ENCODE data around the gene DRD3.

The DRD3 gene

DNA sequence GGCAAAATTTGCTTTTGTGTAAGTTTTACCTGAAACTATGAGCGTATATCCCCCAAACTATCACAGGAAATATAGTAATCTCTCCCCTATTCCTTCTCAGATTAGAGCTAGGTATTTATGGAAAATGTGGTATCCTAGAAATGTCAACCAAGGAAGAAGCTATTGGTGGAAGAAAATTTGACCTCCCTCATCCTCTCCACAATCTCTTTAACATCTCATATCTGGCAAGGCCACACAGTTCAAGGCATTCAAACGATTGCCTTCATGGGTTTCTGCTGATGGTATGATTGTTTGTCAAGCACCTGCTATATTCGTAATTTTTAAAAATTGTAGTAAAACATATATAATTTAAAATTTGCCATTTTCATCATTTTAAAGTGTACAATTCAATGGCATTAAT is 27.5 kb upstream of the DRD3 start:
- Histone ChIP-seq H3K9me3 (ENCODE audit: low read depth, low read length) (0 out of 2 replicates have a peak, but pooled peaks cover 3% of the 10 kb centered on the region), H3K27ac (no peak overlapping the region), H3K4me3 (no peak overlapping the region), H3K36me3 (ENCODE audit: insufficient read depth, low read length) (no peaks in the 10 kb centered on the region), H3K9ac (ENCODE audit: insufficient read length) (no peak overlapping the region)
- no peak for TF ChIP-seq EZH2 (IDR thresholded peaks at IDR 0.05)
- no peak for TF ChIP-seq POLR2AphosphoS5 (IDR thresholded peaks at IDR 0.05; ENCODE audit: borderline replicate concordance, low read depth, low read length)
- TF ChIP-seq FOXP2 (optimal IDR thresholded peaks at IDR 0.05; ENCODE audit: control extremely low read depth, extremely low read length, insufficient read depth): no peak
- no peak for DNase-seq (ENCODE audit: low read depth, low spot score)

GRCh38 chr3:114205541-114205940 is 26.7 kb upstream of the DRD3 start:
- TF ChIP-seq FOXP2 (optimal IDR thresholded peaks at IDR 0.05; ENCODE audit: control extremely low read depth, extremely low read length, insufficient read depth) (no peak), POLR2AphosphoS5 (IDR thresholded peaks at IDR 0.05; ENCODE audit: borderline replicate concordance, low read depth, low read length) (no peak), EZH2 (IDR thresholded peaks at IDR 0.05) (no peak)
- H3K4me3 ChIP-seq: no peak overlapping the region
- 0 out of 2 replicates have a peak, but pooled peaks cover 3% of the 10 kb centered on the region for H3K9me3 ChIP-seq (ENCODE audit: low read depth, low read length)
- H3K36me3 ChIP-seq (ENCODE audit: insufficient read depth, low read length): no peaks in the 10 kb centered on the region
- H3K27ac ChIP-seq: no peak overlapping the region
- DNase-seq (ENCODE audit: low read depth, low spot score): no peak
- no peak overlapping the region for H3K9ac ChIP-seq (ENCODE audit: insufficient read length)

GRCh38 chr3:114194750-114195149 is 15.9 kb upstream of the DRD3 start:
- no peaks in the 10 kb centered on the region for H3K9me3 ChIP-seq (ENCODE audit: low read depth, low read length)
- DNase-seq (ENCODE audit: low read depth, low spot score): no peak
- H3K9ac ChIP-seq (ENCODE audit: insufficient read length): no peak overlapping the region
- TF ChIP-seq EZH2 (IDR thresholded peaks at IDR 0.05) (no peak), POLR2AphosphoS5 (IDR thresholded peaks at IDR 0.05; ENCODE audit: borderline replicate concordance, low read depth, low read length) (no peak), FOXP2 (optimal IDR thresholded peaks at IDR 0.05; ENCODE audit: control extremely low read depth, extremely low read length, insufficient read depth) (no peak)
- H3K4me3 ChIP-seq: no peak overlapping the region
- no peak overlapping the region for H3K27ac ChIP-seq
- no peaks in the 10 kb centered on the region for H3K36me3 ChIP-seq (ENCODE audit: insufficient read depth, low read length)

- H3K4me3 ChIP-seq: no peak overlapping the region
These were observed 13.3 kb upstream of the DRD3 start for GRCh38 chr3:114192136-114192535.

DNA sequence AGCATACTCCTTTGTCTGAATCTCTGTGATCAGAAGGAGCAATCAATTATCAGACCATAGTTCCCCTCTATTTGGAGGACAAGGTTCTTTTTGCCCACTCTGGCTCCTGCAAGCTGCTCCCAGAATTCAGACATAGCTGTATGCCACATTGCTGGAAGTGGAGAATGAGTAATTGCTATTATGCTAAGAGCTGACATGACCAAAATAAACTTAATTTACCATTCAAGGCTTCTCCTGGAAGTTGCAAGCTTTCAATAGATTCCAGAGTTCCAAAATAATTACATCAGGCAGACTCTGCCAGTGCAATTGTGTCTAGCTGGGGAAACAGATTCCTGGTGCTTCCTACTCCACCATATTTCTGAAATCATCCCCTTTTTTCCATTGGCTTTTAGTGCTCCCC is 7.6 kb upstream of the DRD3 start:
- H3K9ac ChIP-seq (ENCODE audit: insufficient read length): no peak overlapping the region
- no peak overlapping the region for H3K27ac ChIP-seq
- no peaks in the 10 kb centered on the region for H3K36me3 ChIP-seq (ENCODE audit: insufficient read depth, low read length)
- no peak for TF ChIP-seq FOXP2 (optimal IDR thresholded peaks at IDR 0.05; ENCODE audit: control extremely low read depth, extremely low read length, insufficient read depth)
- no peak for TF ChIP-seq POLR2AphosphoS5 (IDR thresholded peaks at IDR 0.05; ENCODE audit: borderline replicate concordance, low read depth, low read length)
- TF ChIP-seq EZH2 (IDR thresholded peaks at IDR 0.05): no peak
- no peaks in the 10 kb centered on the region for H3K9me3 ChIP-seq (ENCODE audit: low read depth, low read length)
- DNase-seq (ENCODE audit: low read depth, low spot score): no peak
- H3K4me3 ChIP-seq: no peak overlapping the region

More at GRCh38 chr3:114192136-114192535, 13.3 kb upstream of the DRD3 start:
- DNase-seq (ENCODE audit: low read depth, low spot score): no peak
- Histone ChIP-seq H3K27ac (no peak overlapping the region), H3K9me3 (ENCODE audit: low read depth, low read length) (no peaks in the 10 kb centered on the region), H3K9ac (ENCODE audit: insufficient read length) (no peak overlapping the region), H3K36me3 (ENCODE audit: insufficient read depth, low read length) (no peaks in the 10 kb centered on the region)
- TF ChIP-seq FOXP2 (optimal IDR thresholded peaks at IDR 0.05; ENCODE audit: control extremely low read depth, extremely low read length, insufficient read depth): no peak
- no peak for TF ChIP-seq POLR2AphosphoS5 (IDR thresholded peaks at IDR 0.05; ENCODE audit: borderline replicate concordance, low read depth, low read length)
- TF ChIP-seq EZH2 (IDR thresholded peaks at IDR 0.05): no peak

- no peak for DNase-seq (ENCODE audit: low read depth, low spot score)
- no peaks in the 10 kb centered on the region for H3K9me3 ChIP-seq (ENCODE audit: low read depth, low read length)
- TF ChIP-seq EZH2 (IDR thresholded peaks at IDR 0.05) (no peak), FOXP2 (optimal IDR thresholded peaks at IDR 0.05; ENCODE audit: control extremely low read depth, extremely low read length, insufficient read depth) (no peak), POLR2AphosphoS5 (IDR thresholded peaks at IDR 0.05; ENCODE audit: borderline replicate concordance, low read depth, low read length) (no peak)
- no peak overlapping the region for H3K9ac ChIP-seq (ENCODE audit: insufficient read length)
- H3K4me3 ChIP-seq: no peak overlapping the region
- no peak overlapping the region for H3K27ac ChIP-seq
- no peaks in the 10 kb centered on the region for H3K36me3 ChIP-seq (ENCODE audit: insufficient read depth, low read length)
These were observed 723 bp upstream of the DRD3 start for GRCh38 chr3:114179575-114179974.

DNA sequence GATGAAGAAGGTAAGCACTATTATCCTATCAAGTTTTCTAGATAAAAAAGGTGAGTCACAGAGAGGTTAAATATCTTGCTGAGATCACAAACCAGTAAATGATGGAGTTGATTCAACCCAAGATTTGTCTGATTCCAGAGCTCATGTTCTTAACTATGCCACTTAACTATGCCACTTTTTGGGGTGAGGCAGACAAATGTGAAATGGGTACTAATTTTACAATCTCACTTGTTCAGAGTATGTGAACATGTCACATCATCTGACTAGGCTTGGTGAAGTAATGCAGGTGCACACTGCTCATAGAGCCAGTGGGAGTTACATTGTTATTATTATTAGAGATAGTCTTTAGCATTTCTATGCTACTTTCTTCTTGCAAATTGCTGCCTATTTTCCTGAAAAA is 2.0 kb downstream of the DRD3 start:
- H3K36me3 ChIP-seq (ENCODE audit: insufficient read depth, low read length): no peaks in the 10 kb centered on the region
- H3K9me3 ChIP-seq (ENCODE audit: low read depth, low read length): no peaks in the 10 kb centered on the region
- no peak overlapping the region for H3K9ac ChIP-seq (ENCODE audit: insufficient read length)
- H3K27ac ChIP-seq: no peak overlapping the region
- no peak overlapping the region for H3K4me3 ChIP-seq
- no peak for DNase-seq (ENCODE audit: low read depth, low spot score)
- no peak for TF ChIP-seq EZH2 (IDR thresholded peaks at IDR 0.05)
- no peak for TF ChIP-seq FOXP2 (optimal IDR thresholded peaks at IDR 0.05; ENCODE audit: control extremely low read depth, extremely low read length, insufficient read depth)
- no peak for TF ChIP-seq POLR2AphosphoS5 (IDR thresholded peaks at IDR 0.05; ENCODE audit: borderline replicate concordance, low read depth, low read length)

- H3K9ac ChIP-seq (ENCODE audit: insufficient read length): no peak overlapping the region
- H3K36me3 ChIP-seq (ENCODE audit: insufficient read depth, low read length): no peaks in the 10 kb centered on the region
- H3K4me3 ChIP-seq: no peak overlapping the region
- TF ChIP-seq POLR2AphosphoS5 (IDR thresholded peaks at IDR 0.05; ENCODE audit: borderline replicate concordance, low read depth, low read length) (no peak), FOXP2 (optimal IDR thresholded peaks at IDR 0.05; ENCODE audit: control extremely low read depth, extremely low read length, insufficient read depth) (no peak), EZH2 (IDR thresholded peaks at IDR 0.05) (no peak)
- no peaks in the 10 kb centered on the region for H3K9me3 ChIP-seq (ENCODE audit: low read depth, low read length)
- H3K27ac ChIP-seq: no peak overlapping the region
- no peak for DNase-seq (ENCODE audit: low read depth, low spot score)
These were observed 2.4 kb downstream of the DRD3 start for GRCh38 chr3:114176487-114176886.
